GM12872 (cell line): Measurements from ENCODE around the gene SAMD8.

Source experiments
- TF ChIP-seq, protein P1 (sequence below): IDR thresholded peaks from 3 replicates; pipeline ENCODE4 v1.5.1; 2011; ENCODE audit warnings: low read depth, mild to moderate bottlenecking, low read length, moderate library complexity; ENCODE audit not compliant: insufficient read depth

The SAMD8 gene

DNA sequence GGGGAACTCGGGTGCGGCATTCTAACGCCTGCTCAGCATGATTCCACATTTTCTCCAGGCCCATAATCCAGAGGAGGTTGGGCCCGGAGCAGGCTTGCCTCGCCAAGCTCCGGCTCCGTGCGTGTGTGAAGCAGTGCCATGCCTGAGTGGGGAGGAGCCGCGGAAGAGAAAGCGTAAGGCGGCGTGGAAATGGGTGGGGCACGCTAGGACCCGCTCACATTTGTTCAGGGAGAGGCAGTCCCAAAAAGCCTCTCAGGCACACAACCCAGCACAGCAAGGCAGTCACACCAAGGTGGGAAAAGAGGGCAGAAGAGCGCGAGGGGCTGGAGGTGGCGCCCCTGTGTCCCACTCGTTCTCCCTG lies 98.4 kb downstream of the SAMD8 start:
- TF ChIP-seq, protein P1, sequence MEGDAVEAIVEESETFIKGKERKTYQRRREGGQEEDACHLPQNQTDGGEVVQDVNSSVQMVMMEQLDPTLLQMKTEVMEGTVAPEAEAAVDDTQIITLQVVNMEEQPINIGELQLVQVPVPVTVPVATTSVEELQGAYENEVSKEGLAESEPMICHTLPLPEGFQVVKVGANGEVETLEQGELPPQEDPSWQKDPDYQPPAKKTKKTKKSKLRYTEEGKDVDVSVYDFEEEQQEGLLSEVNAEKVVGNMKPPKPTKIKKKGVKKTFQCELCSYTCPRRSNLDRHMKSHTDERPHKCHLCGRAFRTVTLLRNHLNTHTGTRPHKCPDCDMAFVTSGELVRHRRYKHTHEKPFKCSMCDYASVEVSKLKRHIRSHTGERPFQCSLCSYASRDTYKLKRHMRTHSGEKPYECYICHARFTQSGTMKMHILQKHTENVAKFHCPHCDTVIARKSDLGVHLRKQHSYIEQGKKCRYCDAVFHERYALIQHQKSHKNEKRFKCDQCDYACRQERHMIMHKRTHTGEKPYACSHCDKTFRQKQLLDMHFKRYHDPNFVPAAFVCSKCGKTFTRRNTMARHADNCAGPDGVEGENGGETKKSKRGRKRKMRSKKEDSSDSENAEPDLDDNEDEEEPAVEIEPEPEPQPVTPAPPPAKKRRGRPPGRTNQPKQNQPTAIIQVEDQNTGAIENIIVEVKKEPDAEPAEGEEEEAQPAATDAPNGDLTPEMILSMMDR = no peak

GRCh38 chr10:75210282-75211006 lies 99.0 kb downstream of the SAMD8 start, which contains the start of gene VDAC2:
Gene VDAC2 (plus strand): TSS chr10:75210796. CDS start chr10:75211159, 363 bp downstream.
- TF ChIP-seq, protein P1 = no peak

GRCh38 chr10:75211007-75211691 lies 99.7 kb downstream of the SAMD8 start:
- TF ChIP-seq, protein P1 = no peak

GRCh38 chr10:75212343-75212742 lies 100.9 kb downstream of the SAMD8 start:
- TF ChIP-seq, protein P1 = no peak

GRCh38 chr10:75220274-75220673 lies 108.8 kb downstream of the SAMD8 start:
- TF ChIP-seq, protein P1 = no peak

DNA sequence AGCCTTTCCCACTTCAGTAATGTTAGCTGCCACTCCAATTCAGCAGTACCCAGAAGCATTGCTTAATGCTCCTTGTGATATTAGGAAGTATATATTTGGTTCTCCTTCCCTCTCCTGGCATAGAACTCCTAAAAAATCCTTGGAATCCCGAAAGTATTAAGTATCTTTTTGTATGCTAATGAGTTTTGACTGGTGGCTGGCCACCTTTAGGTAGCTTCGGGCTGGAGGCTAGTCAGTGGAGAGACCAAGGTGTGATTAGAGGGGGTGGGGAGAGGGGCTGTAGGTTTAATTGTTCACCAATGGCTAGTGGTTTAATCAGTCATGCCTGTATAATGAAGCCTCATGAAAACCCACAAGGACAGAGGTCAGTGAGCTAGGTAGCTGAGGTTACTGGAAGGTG lies 112.1 kb downstream of the SAMD8 start:
- TF ChIP-seq, protein P1 = no peak

DNA sequence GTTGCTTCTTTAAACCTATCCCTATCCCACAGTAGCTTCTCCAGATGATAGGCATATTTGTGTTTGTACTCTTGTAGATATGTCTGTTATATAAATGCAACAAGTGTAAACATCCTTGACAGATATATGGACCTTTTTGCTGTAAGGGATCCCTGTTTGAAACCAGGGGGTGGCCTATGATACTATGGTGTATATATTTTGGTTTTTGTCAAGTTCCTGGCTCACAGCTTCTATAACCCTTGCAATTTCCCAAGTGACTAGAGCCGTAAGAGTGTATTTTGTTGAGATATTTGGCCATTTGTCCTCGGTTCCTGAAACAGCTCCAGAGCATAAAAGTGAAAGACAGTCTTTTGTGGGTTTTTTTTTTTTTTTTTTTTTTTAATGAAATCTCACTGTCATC lies 114.6 kb downstream of the SAMD8 start:
- TF ChIP-seq, protein P1 = no peak
